Occipital lobe (tissue), 2 donors: Measurements from ENCODE around the gene MUC20. TPM values are rescaled to one million over a fixed set of nuclear protein-coding genes. Genes with fewer than 3 reads are reported as not detected.

Experiments
- DNase-seq: peaks from one replicate; lab custom pipeline; 2025; lab: John Stamatoyannopoulos, UW
- total RNA-seq: library from RNA; depleted of rRNA; stranded (reverse); fragments of >200 nt; gene quantifications from one replicate; pipeline ENCODE4 v1.2.3, GENCODE V29; 2014

MUC20 gene
- total RNA-seq, 1 donor from 2014 or later, result 1.9 TPM

DNA sequence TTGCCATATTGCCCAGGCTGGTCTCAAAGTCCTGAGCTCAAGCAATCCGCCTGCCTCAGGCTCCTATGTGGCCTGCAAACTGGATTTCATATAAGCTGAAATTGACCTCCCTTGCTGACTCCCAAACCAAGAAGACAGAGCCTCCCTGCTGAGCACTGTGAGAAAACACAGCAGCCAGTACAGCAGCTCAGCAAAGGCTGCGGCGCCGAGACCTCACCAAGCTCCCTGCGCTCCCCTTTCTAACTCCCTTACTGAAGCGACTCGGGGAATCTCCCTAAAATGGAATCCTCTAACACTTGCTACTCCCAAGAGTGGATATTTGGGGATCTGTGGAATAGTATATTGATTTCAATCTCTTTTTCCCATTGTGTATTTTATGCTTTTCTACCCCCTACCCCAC is 34.6 kb downstream of the MUC20 start:
- no peak for DNase-seq

DNA sequence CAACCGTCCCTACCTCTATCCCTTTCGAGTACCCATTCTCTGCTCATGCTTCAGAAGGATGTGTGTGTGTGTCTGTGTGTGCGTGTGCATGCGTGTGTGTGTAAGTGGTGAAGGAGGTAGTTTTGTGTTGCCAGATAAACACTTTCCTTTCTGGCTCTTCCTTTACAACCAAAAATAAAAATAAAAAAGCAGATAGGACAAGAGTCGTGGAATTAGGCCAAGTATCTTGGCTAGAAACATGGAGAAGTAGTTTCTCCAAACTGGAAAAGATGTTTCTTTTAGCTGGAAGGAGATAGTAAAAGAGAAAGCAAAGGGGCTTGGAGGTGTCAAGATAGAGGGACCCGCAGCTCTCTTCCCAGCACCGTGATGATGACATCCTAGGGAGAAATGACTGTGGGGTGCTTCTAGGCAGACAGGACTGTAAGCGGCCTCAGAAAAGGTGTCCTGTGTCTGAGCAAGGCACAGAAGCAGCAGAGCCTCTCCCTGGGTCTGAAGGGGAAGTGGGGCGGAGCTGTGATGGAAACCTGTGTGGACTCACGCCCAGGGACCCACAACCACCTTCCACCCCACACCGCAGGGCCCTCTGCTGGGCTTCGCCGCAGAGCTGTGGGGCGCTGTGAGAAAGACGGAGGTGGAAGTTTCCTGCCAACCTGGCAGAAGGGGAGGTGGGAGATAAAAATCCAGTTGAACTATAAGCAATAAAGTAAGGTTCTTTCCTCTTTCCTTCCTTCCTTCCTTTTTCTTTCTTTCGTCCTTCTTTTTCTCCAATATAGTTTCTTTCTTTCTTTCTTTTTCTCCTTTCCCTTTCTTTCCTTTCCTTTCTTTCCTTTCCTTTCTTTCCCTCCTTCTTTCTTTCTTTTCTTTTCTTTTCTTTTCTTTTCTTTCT is 35.3 kb downstream of the MUC20 start:
- DNase-seq, result no peak

DNA sequence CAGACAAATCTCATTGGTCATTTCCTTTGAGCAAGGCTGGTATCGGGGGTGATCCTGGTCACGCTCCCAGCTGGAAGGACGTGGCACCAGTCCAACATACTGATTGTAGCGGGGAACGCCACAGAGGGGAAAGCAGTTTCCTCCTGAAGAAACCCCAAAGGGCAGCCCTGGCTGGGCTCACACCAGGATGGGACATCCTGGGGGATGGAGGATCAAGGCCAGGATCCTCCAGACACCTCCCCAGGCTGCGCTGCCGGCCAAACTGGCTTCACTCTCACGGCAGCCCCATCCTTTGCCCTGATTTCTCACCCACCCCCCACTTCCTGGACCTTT is 36.6 kb downstream of the MUC20 start:
- DNase-seq, result no peak

DNA sequence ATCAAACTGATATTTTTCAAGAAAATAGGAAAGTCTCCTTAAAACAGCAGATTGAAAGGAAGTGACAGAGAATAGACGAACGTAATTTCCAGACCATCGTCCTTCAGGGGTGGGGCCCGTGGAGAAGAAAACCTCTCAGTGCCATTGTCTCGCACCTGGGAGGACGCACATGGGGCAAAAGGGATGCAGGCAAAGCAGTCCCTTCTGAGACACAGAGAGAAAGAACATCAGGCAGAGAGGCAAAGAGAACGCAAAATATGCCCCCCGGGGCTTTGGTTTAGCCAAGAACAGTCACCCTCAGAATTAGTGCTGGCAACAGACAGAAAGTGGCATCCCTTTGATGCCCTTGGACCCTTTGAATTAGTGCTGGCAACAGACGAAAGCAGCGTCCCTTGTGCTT is 37.0 kb downstream of the MUC20 start:
- no peak for DNase-seq

DNA sequence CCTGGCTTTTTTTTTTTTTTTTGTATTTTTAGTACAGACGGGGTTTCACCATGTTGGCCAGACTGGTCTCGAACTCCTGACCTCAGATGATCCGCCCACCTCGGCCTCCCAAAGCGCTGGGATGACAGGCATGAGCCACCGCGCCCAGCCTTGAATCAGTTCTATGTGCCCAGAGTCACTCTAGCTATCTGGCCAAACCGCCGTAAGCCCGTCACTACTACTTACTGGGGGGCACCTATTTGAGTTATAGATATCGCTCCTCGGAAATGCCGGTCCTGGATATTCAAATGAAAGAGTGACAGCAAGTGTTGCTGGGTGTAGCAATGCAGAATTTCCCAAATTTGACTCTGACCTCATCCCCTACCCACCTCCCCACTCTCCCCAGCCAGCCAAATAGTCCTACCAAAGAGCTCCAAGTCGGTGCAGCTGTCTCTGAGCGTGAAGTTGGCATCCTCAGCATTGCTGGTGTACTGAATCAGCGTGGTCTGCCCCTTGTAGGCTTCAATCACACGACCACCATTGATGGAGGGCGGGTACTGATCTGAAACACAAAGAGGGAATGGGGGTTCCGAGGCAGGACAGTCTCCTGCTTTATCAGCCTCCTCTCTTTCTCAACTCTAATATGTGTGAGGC is 38.1 kb downstream of the MUC20 start:
- DNase-seq, result no peak

DNA sequence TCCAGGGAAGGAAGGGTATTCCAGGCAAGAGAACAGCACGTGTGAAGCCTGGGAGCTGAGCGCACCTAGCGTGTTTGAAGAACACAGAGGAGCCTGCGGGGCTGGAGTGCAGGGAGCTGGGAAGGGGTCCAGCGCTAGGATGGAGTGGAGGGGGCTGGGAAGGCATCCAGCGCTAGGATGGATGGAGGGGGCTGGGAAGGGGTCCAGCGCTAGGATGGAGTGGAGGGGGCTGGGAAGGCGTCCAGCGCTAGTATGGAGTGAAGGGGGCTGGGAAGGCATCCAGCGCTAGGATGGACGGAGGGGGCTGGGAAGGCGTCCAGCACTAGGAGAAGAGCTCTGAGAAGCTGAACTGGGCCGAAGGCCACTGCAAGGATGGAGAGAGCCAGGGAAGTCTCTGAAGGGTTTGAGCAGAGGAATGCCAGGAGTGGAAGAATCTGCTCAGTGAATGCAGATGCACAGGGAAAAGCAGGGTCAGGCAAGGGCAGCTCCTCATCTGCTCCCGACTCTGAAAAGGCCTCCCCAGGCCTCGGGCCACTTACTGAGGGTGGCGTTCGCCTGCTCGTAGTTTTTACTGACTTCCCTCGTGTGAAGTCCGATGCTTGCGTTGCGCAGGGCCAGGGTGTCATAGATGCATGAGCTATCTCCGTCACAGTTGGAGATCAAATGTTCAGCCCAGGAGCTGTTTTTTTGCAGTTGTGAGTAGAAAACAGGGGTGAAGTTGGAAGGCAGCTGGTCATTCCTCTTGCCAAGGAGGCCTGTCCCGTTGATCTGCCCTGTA is 39.8 kb downstream of the MUC20 start:
- no peak for DNase-seq

DNA sequence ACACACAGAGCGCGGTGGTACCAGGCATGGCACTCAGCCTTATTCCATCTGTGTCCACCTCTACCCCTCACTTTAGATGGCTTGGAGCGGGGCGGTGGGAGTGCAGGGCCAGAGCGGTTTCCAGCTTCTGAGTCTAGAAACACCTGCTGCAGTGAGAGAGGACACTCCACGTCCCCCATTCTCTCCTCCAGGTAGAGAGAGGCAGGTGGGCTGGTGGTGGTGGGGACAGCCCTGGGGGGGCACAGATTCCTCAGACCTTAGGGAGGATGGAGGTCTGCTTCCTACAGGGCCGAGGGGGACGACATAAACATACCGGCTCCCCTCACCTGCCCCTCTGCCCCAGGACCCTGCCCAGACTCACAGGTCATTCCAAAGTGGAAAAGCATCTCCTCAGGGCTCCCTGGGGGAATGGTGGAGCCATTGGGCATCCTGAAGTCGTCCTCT is 40.4 kb downstream of the MUC20 start:
- no peak for DNase-seq

DNA sequence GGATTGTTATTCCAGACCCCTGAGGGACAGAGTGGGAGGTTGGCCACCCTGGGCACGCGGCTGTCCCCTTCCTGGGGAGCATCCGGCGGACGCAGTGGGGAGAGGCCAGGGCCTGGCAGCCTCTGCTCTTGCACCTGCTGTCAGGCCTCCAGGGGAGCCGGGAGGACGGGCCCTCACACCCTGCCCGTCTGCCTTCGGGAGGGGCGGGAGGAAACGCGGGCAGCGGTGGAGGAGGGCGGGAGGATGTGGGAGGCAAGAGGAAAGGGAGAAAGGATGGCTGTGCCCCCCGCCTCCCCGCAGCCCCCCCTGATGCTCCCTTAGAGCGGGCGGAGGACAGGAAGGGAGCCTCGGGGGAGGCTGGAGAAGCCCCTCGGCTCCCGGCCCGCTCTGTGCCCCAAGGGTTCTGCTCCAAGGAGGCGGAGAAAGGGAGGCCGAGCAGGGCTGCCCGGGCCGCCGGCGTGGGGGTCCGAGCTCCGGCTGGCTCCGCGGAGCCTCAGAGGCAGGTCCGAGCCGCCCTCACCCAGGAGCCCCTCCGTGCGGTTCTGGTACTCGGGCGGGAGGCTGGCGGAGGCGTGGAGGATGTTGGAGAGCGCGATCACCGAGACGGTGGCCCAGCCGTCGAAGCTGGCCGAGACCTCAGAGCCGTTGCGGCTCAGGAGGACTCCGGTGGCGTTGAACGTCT is 40.9 kb downstream of the MUC20 start:
- DNase-seq, result no peak

DNA sequence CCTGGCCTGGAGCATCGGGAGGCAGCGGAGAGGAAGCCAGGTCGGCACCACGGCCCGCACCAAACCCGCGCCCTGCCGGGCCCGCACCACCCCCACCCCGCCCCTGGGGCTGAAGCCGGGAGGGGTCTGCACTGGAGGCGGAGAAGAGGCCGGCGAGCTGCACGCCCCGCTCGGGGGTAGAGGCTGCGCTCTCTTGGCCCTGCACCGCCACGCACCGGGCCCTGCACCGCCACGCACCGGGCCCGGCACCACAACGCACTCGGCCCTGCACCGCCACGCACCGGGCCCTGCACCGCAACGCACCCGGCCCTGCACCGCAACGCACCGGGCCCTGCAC is 41.4 kb downstream of the MUC20 start:
- DNase-seq, result no peak

DNA sequence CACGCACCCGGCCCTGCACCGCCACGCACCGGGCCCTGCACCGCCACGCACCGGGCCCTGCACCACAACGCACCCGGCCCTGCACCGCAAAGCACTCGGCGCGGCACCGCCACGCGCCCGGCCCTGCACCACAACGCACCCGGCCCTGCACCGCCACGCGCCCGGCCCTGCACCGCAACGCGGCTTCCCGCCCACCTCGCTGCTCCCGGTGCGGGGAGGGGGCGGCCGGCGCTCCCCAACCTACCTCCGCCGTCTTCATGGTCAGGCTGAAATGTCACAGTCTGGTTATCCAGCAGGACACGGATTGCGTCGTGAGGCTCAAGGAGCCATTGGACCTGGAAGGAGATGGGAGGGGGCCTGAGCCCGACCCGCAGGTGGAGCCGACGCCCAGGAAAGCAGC is 41.8 kb downstream of the MUC20 start:
- no peak for DNase-seq

DNA sequence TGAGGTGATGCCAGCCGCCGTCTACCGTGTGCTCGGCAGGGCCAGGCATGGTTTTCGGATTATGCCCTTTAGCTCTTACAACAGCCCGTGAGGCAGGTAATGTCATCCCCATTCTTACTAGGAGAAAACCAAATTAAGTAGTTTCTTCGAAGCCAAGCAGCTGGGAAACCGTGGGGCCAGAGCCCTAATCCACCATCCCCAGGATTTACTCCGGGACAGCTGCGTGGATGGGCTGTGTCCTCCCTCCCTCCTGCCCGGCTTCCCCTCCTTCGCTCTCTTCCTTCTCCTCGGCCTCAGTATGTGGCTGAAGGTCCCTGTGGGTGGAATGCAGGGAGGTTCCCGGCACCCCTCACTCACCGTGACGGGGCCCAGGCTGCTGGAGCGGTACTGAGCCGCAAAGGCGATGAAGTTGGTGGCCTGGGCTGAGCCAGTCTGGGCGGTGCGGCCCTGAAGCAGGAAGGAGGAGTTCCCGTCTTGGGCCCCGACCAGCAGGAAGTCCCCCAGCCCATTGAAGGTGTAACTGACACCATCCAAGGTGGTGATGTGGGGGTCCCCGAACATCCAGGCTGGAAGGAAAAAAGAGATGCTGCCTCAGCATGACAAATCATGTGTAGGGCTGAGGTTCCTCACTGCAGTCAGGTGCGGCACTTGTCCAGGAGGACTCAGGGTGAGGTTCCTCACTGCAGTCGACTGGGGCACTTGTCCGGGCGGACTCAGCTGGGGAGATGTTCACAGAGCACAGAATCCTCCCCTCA is 42.5 kb downstream of the MUC20 start:
- DNase-seq, result no peak

DNA sequence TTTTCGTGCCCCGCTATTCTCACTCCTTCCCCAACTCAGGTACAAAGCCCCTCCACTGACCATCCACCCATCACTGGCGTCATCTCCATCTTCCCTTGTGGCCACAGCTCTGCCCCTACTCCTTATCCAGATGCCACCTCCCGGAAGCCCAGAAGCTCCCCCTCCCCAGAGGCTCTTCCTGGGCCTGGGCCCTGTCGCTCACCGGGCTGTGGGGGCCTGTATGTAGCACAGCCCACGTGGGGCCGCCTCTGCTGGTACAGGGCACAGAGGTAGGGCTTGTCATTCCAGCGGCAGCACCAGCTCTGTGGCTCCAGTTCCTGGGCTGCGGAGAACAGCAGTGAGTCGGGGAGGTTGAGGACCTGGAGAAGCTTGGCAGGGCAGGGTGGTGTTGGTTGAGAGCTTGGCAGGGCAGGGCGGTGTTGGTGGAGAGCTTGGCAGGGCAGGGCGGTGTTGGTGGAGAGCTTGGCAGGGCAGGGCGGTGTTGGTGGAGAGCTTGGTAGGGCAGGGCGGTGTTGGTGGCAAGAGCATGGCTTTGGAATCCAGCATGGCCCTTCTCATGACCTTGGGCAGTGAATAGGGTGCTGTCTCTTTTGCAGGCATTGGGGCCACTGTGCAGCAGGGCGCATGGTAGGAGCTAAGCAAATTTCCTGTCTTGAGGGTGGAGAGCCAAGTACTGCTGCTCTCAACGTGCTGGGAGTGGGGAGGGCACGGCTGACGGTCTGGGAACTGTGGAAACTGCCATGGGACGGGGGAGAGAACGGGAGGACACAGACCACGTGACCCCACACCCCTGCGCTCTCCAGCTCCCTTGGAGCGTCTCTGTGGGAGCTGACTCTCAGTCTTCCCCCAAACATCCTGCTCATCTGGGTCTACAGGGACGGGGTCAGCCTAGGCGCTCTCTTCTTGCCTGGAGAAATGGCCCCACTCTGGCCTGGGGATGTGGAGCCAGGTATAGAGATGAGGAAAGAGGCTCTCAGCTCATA is 43.4 kb downstream of the MUC20 start:
- DNase-seq, result no peak

DNA sequence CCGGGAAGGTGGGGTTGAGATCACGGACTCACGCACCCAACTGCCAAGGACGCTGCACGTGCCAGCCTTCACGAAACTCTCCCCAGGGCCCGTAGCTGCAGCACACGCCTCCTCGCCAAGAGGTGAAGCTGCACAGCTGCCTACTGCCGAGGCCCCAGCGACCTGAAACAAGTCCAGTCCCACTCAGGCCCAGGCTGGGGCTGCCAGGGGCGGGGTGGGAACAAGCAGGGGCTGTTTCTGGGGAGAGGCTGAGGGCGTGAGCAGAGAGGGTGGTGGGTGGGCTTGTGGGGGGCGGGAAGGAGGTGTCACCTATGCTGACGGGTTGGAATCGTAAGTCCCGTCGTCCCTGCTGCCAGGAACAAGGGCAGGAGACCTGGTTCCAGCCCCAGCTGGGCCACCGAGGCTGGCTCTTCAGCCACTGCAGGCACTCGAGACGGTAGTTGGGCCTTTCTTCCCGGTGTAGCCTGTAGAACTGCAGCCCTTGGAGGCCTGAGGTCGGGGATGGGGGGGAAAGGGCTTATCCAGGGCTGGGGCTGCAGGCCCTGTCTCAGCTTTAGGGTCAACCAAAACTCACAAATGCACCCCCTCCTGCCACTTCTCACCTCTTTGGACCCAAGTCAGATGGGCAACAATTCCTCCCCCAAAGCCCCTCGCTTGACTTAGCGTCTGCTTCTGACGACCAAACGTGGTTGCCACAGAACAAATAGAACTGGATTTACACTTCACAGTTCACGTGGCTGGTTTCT is 44.4 kb downstream of the MUC20 start:
- no peak for DNase-seq

DNA sequence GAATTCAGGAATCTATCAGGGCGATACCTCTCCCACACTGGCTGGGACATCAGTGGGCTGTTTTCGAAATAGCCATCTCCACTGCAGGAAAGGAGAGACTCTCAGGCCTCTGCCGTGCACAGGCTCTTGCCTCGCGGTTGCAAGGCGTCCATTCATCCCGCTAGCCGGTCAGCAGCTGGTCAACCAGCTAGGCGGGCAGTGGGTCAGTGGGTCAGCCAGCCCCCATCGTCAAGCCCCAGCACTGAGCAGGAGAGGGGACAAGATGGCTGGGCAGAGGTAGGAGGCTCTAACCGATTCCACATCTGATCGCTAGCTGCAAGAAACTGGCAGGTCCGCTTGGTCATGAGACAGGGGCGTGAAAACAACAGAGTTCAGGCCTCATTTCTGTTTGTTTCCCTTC is 45.9 kb downstream of the MUC20 start:
- DNase-seq, result no peak

DNA sequence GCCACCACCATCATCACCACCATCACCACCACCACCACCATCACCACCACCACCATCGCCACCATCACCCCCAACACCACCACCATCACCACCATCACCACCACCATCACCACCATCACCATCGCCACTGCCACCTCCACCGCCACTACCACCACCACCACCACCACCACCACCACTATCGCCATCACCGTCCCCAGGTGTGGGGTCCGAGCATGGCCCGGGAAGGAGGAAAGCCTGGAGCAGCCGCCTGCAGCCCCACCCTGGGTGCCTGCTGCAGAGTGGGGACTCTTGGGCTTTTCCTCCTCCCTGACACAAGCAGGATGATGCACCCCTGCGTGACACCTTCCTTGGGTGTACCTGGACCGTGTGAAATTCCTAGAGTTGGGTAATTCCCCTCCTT is 47.0 kb downstream of the MUC20 start:
- no peak for DNase-seq

DNA sequence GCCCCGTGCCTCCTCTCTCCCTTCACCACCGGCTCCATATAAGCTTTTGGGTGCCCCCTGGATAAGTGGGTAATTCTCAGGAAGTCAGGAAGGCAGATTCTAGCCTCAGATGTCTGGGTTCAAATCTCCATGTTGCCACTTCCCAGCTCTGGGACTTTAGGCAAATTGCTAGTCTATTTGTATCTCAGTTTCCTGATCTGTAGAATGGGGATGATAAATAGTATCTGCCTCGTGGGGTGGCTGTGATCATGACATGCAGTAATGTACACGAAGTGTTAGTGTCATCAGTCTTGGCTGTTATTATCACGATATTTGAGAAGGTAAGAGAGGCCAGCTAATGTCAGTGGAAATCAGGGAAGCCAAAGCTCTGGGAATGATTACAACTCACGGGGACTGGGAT is 47.6 kb downstream of the MUC20 start:
- no peak for DNase-seq

DNA sequence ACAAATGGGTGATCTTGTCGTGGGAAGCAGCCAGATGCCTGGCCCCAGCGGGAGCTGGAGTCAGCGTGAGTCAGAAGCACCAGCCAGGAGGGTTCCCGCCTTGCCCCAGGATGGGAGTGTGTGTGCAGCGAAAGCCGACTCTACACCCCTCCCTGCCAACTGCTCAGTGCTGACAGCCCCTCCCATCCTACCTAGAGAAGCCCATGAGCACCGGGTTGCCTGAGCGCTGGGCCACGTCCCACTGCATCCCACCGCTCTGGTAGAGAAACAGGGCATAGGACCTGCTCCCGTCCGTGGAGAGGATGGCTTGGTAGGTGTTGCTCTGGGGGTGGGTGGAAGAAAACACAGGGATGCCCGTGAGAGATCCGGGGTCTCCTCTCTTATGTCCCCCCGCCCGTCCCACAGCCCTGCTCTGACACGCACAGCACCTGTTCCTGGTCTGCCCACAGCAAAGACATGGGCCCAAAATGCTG is 48.1 kb downstream of the MUC20 start:
- no peak for DNase-seq

DNA sequence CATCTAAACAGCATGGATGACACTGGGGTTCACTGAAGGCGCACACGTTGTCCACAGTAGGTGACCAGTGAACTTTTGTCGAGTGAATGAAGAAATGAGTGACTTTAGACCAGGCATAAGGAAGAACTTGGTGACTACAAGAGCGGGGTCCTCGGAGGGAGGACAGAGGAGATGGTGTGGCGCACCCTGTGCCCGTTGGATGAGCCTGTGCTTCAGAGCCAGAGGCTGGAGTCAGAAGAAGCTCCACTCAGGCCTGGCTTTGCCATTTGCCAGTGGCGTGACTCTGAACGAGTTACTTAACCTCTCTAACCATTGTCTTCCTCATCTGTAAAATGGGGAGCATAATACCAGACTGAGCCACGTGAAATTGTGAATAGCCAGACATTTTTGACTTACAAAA is 48.8 kb downstream of the MUC20 start:
- no peak for DNase-seq
